HepG2 (cell line): Measurements from ENCODE around the gene IRF7. TPM values are rescaled to one million over a fixed set of nuclear protein-coding genes. Genes with fewer than 3 reads are reported as not detected.

Experiments
- ARID5B ChIP-seq: IDR thresholded peaks from 2 replicates; pipeline ENCODE4 v1.4.0; 2020; ENCODE audit warnings: mild to moderate bottlenecking, missing genetic modification reagents
- CENPT ChIP-seq: sonication (generic); formaldehyde crosslinking; IDR thresholded peaks from 2 replicates; pipeline ENCODE4 v1.8.0; 2022; ENCODE audit warnings: low read depth, mild to moderate bottlenecking, moderate library complexity, missing genetic modification reagents
- ESRRA ChIP-seq: sonication (generic); formaldehyde crosslinking; IDR thresholded peaks from 2 replicates; pipeline ENCODE4 v1.5.1; 2020; ENCODE audit warnings: mild to moderate bottlenecking, low read depth, missing genetic modification reagents
- HDAC2 ChIP-seq: sonication (generic); formaldehyde crosslinking; IDR thresholded peaks from 2 replicates; pipeline ENCODE4 v1.4.0; 2020; ENCODE audit warnings: missing genetic modification reagents
- HNF4G ChIP-seq, 2 experiments: sonication (generic) in 1 of 2; formaldehyde crosslinking in 1 of 2; IDR thresholded peaks; 2 replicates each; pipeline versions ENCODE4 v1.4.0 to v1.6.1; 2011 to 2020; ENCODE audit warnings: borderline replicate concordance in 2 of 2, low read depth in 2 of 2, mild to moderate bottlenecking in 2 of 2, low read length in 1 of 2, missing genetic modification reagents in 1 of 2, moderate library complexity in 1 of 2
- KDM3A ChIP-seq: IDR thresholded peaks from 2 replicates; pipeline ENCODE4 v1.6.1; 2018; ENCODE audit warnings: low read depth, missing compliant biosample characterization
- KDM5B ChIP-seq: sonication (generic); formaldehyde crosslinking; IDR thresholded peaks from 2 replicates; pipeline ENCODE4 v1.4.0; 2020; ENCODE audit warnings: missing genetic modification reagents, mild to moderate bottlenecking, borderline replicate concordance
- MAZ ChIP-seq, 2 experiments: sonication (generic) in 1 of 2; formaldehyde crosslinking in 1 of 2; IDR thresholded peaks; 2 replicates each; pipeline versions ENCODE4 v1.5.0 to v1.6.1; 2012 to 2020; ENCODE audit warnings: low read depth in 2 of 2, mild to moderate bottlenecking in 2 of 2, borderline replicate concordance in 1 of 2, improper control_type of control experiment in 1 of 2, low read length in 1 of 2, missing genetic modification reagents in 1 of 2, moderate library complexity in 1 of 2
- SNAPC5 ChIP-seq: sonication (generic); formaldehyde crosslinking; IDR thresholded peaks from 2 replicates; pipeline ENCODE4 v1.8.1; 2023; ENCODE audit warnings: mild to moderate bottlenecking, missing genetic modification reagents, borderline replicate concordance
- SOX6 ChIP-seq, 2 experiments: fragments of 450-650 bp in 1 of 2; sonication (generic) in 1 of 2; formaldehyde crosslinking in 1 of 2; IDR thresholded peaks; 2 replicates each; pipeline versions ENCODE4 v1.4.0 to v1.6.1; 2017 to 2020; ENCODE audit warnings: antibody characterized with exemption in 1 of 2, mild to moderate bottlenecking in 1 of 2, missing genetic modification reagents in 1 of 2
- SP5 ChIP-seq: IDR thresholded peaks from 2 replicates; pipeline ENCODE4 v1.6.1; 2016; ENCODE audit warnings: low read depth, borderline replicate concordance
- USF2 ChIP-seq, 2 experiments: sonication (generic) in 1 of 2; formaldehyde crosslinking in 1 of 2; IDR thresholded peaks; 2 replicates each; pipeline versions ENCODE4 v1.5.1 to v1.6.1; 2011 to 2020; ENCODE audit warnings: borderline replicate concordance in 1 of 2, low read depth in 1 of 2, low read length in 1 of 2, mild to moderate bottlenecking in 1 of 2, missing genetic modification reagents in 1 of 2, moderate library complexity in 1 of 2
- ZFP36L1 ChIP-seq: sonication (generic); formaldehyde crosslinking; IDR thresholded peaks from 2 replicates; pipeline ENCODE4 v1.8.0; 2022; ENCODE audit warnings: mild to moderate bottlenecking, missing genetic modification reagents, moderate library complexity
- ZFP91 ChIP-seq: sonication (generic); formaldehyde crosslinking; IDR thresholded peaks from 2 replicates; pipeline ENCODE4 v1.9.0; 2022; ENCODE audit warnings: missing genetic modification reagents, mild to moderate bottlenecking, borderline replicate concordance
- ZMYM2 ChIP-seq: sonication (generic); formaldehyde crosslinking; IDR thresholded peaks from 2 replicates; pipeline ENCODE4 v1.8.0; 2022; ENCODE audit warnings: mild to moderate bottlenecking, missing genetic modification reagents
- ZNF232 ChIP-seq: sonication (generic); formaldehyde crosslinking; IDR thresholded peaks from 2 replicates; pipeline ENCODE4 v1.4.0; 2020; ENCODE audit warnings: missing genetic modification reagents, borderline replicate concordance
- ZNF569 ChIP-seq: sonication (generic); formaldehyde crosslinking; IDR thresholded peaks from 2 replicates; pipeline ENCODE4 v1.5.0; 2020; ENCODE audit warnings: mild to moderate bottlenecking, missing genetic modification reagents, moderate library complexity, borderline replicate concordance
- ZNF747 ChIP-seq: sonication (generic); formaldehyde crosslinking; IDR thresholded peaks from 2 replicates; pipeline ENCODE4 v1.8.1; 2023; ENCODE audit warnings: missing genetic modification reagents, mild to moderate bottlenecking, borderline replicate concordance
- polyA plus RNA-seq, 8 experiments: library from polyadenylated mRNA; depleted of rRNA in 3 of 8; stranded (reverse) in 7 of 8; unstranded in 1 of 8; fragments of >200 nt; fragmentation: Illumina TruSeq in 4 of 8; extraction: Trizol in 4 of 8; gene quantifications; 2 replicates each; pipeline versions ENCODE4 v1.2.1 to v1.2.3, GENCODE V29; 2011 to 2016; ENCODE audit warnings: low read depth in 4 of 8, missing spikeins in 1 of 8, mixed read lengths in 1 of 8; ENCODE audit not compliant: insufficient read depth in 1 of 8
- total RNA-seq, 5 experiments: library from RNA; depleted of rRNA; stranded (reverse); fragments of >200 nt; fragmentation: Illumina TruSeq; extraction: Trizol; gene quantifications; 2 replicates each; pipeline ENCODE4 v1.2.3, GENCODE V29; 2016; ENCODE audit warnings: low read depth in 1 of 5

Gene IRF7
- total and polyA plus RNA-seq, 2 of the 13 experiments (the other 11 are each of a cell fraction or from before 2014, with no cell fraction given): not detected

GRCh38 chr11:579830-580601, 35.7 kb downstream of the IRF7 start (continued):
- TF ChIP-seq ZNF747 (CRISPR knock-in tag): no peak
- TF ChIP-seq MAZ (IDR thresholded peaks at IDR 0.05; ENCODE audit: borderline replicate concordance, low read depth, low read length): no peak
- TF ChIP-seq MAZ (CRISPR knock-in tag; IDR thresholded peaks at IDR 0.05; ENCODE audit: low read depth): no peak
- peak; percentile 57; the same call in 1 of the 2 replicates for TF ChIP-seq KDM5B (CRISPR knock-in tag)
- peak; percentile 72; the same call in 1 of the 2 replicates for TF ChIP-seq KDM3A (CRISPR knock-in tag)
- TF ChIP-seq HDAC2 (CRISPR knock-in tag): peak; percentile 69
- TF ChIP-seq ZFP36L1 (CRISPR knock-in tag): 0 out of 2 replicates have a peak, but pooled peaks have one; percentile 24
- TF ChIP-seq ARID5B (CRISPR knock-in tag): peak; percentile 63
- TF ChIP-seq ZMYM2 (CRISPR knock-in tag): peak; percentile 76
- TF ChIP-seq ZFP91: peak; percentile 51
- peak; percentile 88 for TF ChIP-seq ESRRA (CRISPR knock-in tag)
- 0 out of 2 replicates have a peak, but pooled peaks have one; percentile 48 for TF ChIP-seq CENPT (CRISPR knock-in tag)
- no peak for TF ChIP-seq ZNF569 (CRISPR knock-in tag)
- 0 out of 2 replicates have a peak, but pooled peaks have one; percentile 75 for TF ChIP-seq ZNF232 (CRISPR knock-in tag)
- peak; percentile 21; the same call in 1 of the 2 replicates for TF ChIP-seq USF2 (IDR thresholded peaks at IDR 0.05; ENCODE audit: low read depth, low read length)
- no peak; the same call in 1 of the 2 replicates for TF ChIP-seq USF2 (CRISPR knock-in tag; IDR thresholded peaks at IDR 0.05; ENCODE audit: borderline replicate concordance)
- TF ChIP-seq SOX6 (IDR thresholded peaks at IDR 0.05): no peak
- TF ChIP-seq SOX6 (CRISPR knock-in tag; IDR thresholded peaks at IDR 0.05): peak; percentile 80
- TF ChIP-seq HNF4G (IDR thresholded peaks at IDR 0.05; ENCODE audit: borderline replicate concordance, low read depth, low read length): peak; percentile 51
- no peak for TF ChIP-seq HNF4G (CRISPR knock-in tag; IDR thresholded peaks at IDR 0.05; ENCODE audit: borderline replicate concordance, low read depth)
- TF ChIP-seq SNAPC5 (CRISPR knock-in tag): no peak
- no peak for TF ChIP-seq SP5 (CRISPR knock-in tag)
